ENCODE results near the gene RANBP9.

Gene RANBP9

DNA sequence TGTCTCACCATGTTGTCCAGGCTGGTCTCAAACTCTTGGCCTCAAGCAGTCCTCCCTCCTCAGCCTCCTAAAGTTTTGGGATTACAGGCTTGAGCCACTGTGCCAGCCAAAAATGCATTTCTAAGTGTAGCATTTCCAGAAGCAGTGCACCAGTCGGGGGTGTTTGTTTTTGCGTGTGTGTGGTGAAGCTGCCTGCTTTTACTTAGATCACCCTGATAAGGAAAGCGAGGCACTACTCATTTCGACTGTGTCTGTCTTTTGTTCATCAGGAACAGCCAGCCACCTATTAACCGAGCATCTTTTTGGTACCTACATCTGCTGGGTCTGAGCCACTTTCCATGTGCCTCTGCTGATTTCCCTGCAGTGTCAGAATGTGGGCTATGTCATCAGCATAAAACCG is 118.5 kb downstream of the RANBP9 start:
- DNase-seq (ENCODE audit: low read depth) = no peak
- no peak for TF ChIP-seq CTCF (conservative IDR thresholded peaks at IDR 0.05; ENCODE audit: low read length)
- H3K4me3 ChIP-seq (ENCODE audit: low read length) = no peak overlapping the region

GRCh38 chr6:13591205-13591921 is 120.3 kb downstream of the RANBP9 start:
- no peak for TF ChIP-seq CTCF (conservative IDR thresholded peaks at IDR 0.05; ENCODE audit: low read length)
- DNase-seq (ENCODE audit: low read depth) = no peak
- H3K4me3 ChIP-seq (ENCODE audit: low read length) = no peak overlapping the region

DNA sequence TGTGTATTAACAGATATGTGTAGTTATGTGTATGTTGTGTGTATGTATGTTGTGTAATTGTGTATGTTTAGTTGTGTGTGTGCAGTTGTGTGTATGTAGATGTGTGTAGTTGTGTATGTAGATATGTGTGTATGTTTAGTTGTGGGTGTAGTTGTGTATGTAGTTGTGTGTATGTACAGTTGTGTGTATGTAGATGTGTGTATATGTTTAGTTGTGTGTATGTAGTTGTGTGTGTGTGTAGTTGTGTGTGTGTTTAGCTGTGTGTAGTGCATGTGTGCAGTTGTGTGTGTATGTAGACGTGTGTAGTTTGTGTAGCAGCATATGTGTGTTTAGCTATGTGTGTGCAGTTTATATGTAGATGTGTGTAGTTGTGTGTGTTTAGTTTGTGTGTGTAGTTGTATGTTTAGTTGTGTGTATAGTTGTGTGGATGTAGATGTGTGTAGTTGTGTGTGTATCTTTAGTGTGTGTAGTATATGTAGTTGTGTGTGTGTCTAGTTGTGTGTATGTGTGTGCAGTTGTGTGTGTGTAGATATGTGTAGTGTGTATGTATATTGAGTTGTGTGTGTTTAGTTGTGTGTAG is 121.0 kb downstream of the RANBP9 start:
- no peak for DNase-seq (ENCODE audit: low read depth)
- no peak for TF ChIP-seq CTCF (conservative IDR thresholded peaks at IDR 0.05; ENCODE audit: low read length)
- H3K4me3 ChIP-seq (ENCODE audit: low read length) = no peak overlapping the region

DNA sequence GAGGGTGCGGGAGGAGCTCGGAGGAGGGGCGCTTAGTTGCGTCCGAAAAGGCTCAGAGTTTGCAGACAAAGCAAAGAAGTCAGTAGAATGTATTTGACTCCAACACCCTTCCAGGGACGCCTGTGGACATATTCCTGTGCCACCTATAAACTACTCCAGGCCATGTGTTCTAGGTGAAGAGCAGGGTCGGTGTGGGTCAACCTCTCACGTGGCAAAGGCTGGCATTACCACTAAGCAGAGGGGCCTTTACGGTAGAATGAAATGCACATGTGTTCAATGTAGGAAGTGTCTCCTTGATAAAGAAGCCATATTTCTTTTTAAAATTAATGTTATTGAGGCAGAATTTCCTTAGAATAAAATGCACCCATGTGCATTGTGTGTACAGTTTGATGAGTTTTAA is 121.8 kb downstream of the RANBP9 start:
- no peak overlapping the region for H3K4me3 ChIP-seq (ENCODE audit: low read length)
- no peak for TF ChIP-seq CTCF (conservative IDR thresholded peaks at IDR 0.05; ENCODE audit: low read length)
- no peak for DNase-seq (ENCODE audit: low read depth)

GRCh38 chr6:13586603-13587542 is 124.8 kb downstream of the RANBP9 start:
- no peak overlapping the region for H3K4me3 ChIP-seq (ENCODE audit: low read length)
- no peak for TF ChIP-seq CTCF (conservative IDR thresholded peaks at IDR 0.05; ENCODE audit: low read length)
- DNase-seq (ENCODE audit: low read depth) = peak; percentile 51

DNA sequence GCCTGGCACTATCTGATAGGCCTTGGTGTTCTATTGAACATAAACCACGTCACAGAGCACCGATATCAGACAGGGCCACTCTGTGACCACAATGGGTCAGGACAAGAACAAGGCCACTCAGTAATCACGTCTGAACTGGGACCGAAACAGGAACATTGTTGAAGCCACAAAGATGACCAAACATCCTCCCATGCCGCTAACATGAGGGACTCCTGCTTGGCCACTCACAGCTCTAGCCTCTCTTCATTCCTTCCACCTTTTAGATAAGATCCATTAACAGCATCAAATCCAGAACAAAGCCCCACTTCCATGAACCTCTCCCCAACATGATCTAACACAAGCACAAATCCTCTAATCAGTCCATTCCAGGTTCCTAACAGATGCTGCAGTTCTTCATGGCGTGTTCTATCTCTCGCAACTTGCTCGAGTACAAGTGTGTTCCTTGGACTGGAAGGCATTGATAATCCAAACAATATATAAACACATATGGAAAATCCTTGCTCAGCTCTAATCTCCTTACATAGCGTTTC is 129.9 kb downstream of the RANBP9 start:
- no peak for TF ChIP-seq CTCF (conservative IDR thresholded peaks at IDR 0.05; ENCODE audit: low read length)
- DNase-seq (ENCODE audit: low read depth) = no peak

More for the DNA sequence above, 129.9 kb downstream of the RANBP9 start:
- no peak overlapping the region for H3K4me3 ChIP-seq (ENCODE audit: low read length)
